Uterus (tissue), 2 donors: ENCODE results near the gene ARAP2.

ENCODE experiments used
- POLR2A ChIP-seq, 2 donors: fragments of 450-650 bp; IDR thresholded peaks; one replicate each; pipeline ENCODE4 v1.6.1; 2016; ENCODE audit warnings: antibody characterized with exemption in 2 of 2, mild to moderate bottlenecking in 1 of 2, moderate library complexity in 1 of 2
- TF ChIP-seq, protein P1 (sequence below), 4 experiments: fragments of 200-600 bp in 2 of 4; fragments of 450-650 bp in 2 of 4; sonication (generic) in 2 of 4; IDR thresholded peaks; one replicate each; pipeline ENCODE4 v1.5.1; 2016 to 2019; ENCODE audit warnings: antibody characterized with exemption in 4 of 4, mild to moderate bottlenecking in 2 of 4, moderate library complexity in 1 of 4

DNA sequence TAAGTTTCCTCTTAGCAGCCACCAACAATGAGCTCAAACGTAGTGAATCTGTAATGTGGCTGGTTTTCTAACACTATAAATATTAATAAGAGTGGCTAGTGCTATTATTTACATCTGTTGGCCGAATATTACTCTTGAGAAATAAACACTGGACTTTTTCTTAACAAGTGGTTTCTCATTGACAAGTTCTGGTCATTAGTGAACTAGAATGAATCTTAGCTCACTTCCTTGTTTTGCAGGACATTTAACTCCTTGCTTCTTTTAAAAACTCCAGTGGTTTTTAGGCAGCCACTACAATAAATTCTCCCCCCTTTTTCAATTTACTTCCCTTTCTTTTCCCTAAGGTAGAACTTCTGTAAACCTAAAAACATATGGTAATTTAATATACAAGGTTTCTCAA lies 177.2 kb downstream of the ARAP2 start:
- TF ChIP-seq, protein P1, sequence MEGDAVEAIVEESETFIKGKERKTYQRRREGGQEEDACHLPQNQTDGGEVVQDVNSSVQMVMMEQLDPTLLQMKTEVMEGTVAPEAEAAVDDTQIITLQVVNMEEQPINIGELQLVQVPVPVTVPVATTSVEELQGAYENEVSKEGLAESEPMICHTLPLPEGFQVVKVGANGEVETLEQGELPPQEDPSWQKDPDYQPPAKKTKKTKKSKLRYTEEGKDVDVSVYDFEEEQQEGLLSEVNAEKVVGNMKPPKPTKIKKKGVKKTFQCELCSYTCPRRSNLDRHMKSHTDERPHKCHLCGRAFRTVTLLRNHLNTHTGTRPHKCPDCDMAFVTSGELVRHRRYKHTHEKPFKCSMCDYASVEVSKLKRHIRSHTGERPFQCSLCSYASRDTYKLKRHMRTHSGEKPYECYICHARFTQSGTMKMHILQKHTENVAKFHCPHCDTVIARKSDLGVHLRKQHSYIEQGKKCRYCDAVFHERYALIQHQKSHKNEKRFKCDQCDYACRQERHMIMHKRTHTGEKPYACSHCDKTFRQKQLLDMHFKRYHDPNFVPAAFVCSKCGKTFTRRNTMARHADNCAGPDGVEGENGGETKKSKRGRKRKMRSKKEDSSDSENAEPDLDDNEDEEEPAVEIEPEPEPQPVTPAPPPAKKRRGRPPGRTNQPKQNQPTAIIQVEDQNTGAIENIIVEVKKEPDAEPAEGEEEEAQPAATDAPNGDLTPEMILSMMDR (IDR thresholded peaks at IDR 0.05): no peak
- TF ChIP-seq POLR2A (IDR thresholded peaks at IDR 0.05): no peak
